Prostate gland (tissue), 2 donors: ENCODE measurements around the gene SUSD3.

ENCODE experiments used
- POLR2A ChIP-seq: fragments of 450-650 bp; IDR thresholded peaks from one replicate; pipeline ENCODE4 v1.6.1; 2016; ENCODE audit warnings: antibody characterized with exemption, mild to moderate bottlenecking
- TF ChIP-seq, protein P1 (sequence below), 4 experiments: fragments of 200-600 bp in 2 of 4; fragments of 450-650 bp in 2 of 4; sonication (generic) in 2 of 4; IDR thresholded peaks; 1 replicate in 3 of 4; 2 replicates in 1 of 4; pipeline ENCODE4 v1.5.1; 2016 to 2019; ENCODE audit warnings: antibody characterized with exemption in 4 of 4, mild to moderate bottlenecking in 2 of 4, moderate library complexity in 2 of 4

DNA sequence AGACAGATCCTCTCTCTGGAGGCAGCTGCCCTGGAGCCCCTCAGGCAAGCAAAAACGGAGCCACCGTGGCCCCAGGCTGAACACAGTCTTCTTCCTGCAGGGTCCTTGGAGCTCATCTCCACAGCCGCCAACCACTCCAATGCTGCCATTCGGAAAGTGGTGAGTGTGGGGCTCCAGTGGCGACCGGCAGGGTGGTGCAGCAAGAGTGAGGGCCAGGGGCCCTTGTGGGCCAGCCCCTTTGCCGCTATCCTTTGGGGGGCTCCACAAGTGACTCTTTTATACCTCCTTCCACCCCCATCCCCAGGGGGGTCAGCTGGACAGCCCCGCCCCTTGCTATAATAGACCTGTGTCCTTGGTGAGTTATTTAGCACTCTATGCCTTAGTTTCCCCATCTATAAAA, 47.4 kb upstream of the SUSD3 start:
- TF ChIP-seq, protein P1, sequence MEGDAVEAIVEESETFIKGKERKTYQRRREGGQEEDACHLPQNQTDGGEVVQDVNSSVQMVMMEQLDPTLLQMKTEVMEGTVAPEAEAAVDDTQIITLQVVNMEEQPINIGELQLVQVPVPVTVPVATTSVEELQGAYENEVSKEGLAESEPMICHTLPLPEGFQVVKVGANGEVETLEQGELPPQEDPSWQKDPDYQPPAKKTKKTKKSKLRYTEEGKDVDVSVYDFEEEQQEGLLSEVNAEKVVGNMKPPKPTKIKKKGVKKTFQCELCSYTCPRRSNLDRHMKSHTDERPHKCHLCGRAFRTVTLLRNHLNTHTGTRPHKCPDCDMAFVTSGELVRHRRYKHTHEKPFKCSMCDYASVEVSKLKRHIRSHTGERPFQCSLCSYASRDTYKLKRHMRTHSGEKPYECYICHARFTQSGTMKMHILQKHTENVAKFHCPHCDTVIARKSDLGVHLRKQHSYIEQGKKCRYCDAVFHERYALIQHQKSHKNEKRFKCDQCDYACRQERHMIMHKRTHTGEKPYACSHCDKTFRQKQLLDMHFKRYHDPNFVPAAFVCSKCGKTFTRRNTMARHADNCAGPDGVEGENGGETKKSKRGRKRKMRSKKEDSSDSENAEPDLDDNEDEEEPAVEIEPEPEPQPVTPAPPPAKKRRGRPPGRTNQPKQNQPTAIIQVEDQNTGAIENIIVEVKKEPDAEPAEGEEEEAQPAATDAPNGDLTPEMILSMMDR (IDR thresholded peaks at IDR 0.05): no peak
- no peak for TF ChIP-seq POLR2A
